ENCODE results near the gene NBEA. TPM values are rescaled to one million over a fixed set of nuclear protein-coding genes. Genes with fewer than 3 reads are reported as not detected.

NBEA gene
- total RNA-seq, 1 experiment from 2014 or later: 4.1 TPM

- Histone ChIP-seq H2AFZ (ENCODE audit: low read depth, low read length, poor library complexity, severe bottlenecking) (peak overlapping the region; percentile 54), H3K9me3 (ENCODE audit: control insufficient read depth in 1 of 2, insufficient read depth in 1 of 2, low read depth in 1 of 2, low read length in 2 of 2) (no peaks in the 10 kb centered on the region), H3K4me3 (replicated peaks in 1 of 2; ENCODE audit: low read depth in 1 of 2, low read length in 2 of 2) (no peak overlapping the region), H3K9ac (ENCODE audit: low read length) (no peak overlapping the region), H3K27ac (ENCODE audit: low read depth, low read length) (no peak overlapping the region), H3K9me2 (ENCODE audit: insufficient read depth) (no peaks in the 10 kb centered on the region), H3K27me3 (ENCODE audit: insufficient read depth, low read length) (no peaks in the 10 kb centered on the region), H4K20me1 (ENCODE audit: insufficient read depth) (no peaks in the 10 kb centered on the region), H3K4me1 (ENCODE audit: control insufficient read depth in 1 of 2, insufficient read depth in 2 of 2, low read length in 2 of 2) (peaks cover 0 to 7% of the 10 kb centered on the region in 2 experiments; a peak in 2 of 4 replicates), H3K36me3 (ENCODE audit: control insufficient read depth in 1 of 2, insufficient read depth in 2 of 2, low read length in 2 of 2) (no peaks in the 10 kb centered on the region), H3K4me2 (ENCODE audit: low read length) (peak overlapping the region; percentile 28; the same call in 1 of the 2 replicates), H3K79me2 (ENCODE audit: insufficient read depth, low read length) (no peaks in the 10 kb centered on the region)
- intact Hi-C loops (cut with micrococcal nuclease): loop anchor here (2.0 kb wide), 1 partner anchor 90 kb away; no protein-coding TSS in a partner anchor
- DNase-seq (ENCODE audit: low read depth, low spot score) (peak; percentile 40), ATAC-seq (peak; percentile 100)
- TF ChIP-seq ATF3 (IDR thresholded peaks at IDR 0.05) (no peak), CEBPB (IDR thresholded peaks at IDR 0.05; ENCODE audit: low read depth) (no peak), FOSL1 (IDR thresholded peaks at IDR 0.05; ENCODE audit: low read depth) (no peak), ZBTB33 (IDR thresholded peaks at IDR 0.05; ENCODE audit: extremely low read depth, insufficient replicate concordance, low read length) (no peak), CTCF (IDR thresholded peaks at IDR 0.05 in 2 of 3, conservative IDR thresholded peaks at IDR 0.05 in 1 of 3; ENCODE audit: borderline replicate concordance in 1 of 3, insufficient read depth in 1 of 3, low read depth in 2 of 3, low read length in 2 of 3) (peak; percentile 26 to 86 (median 79); a peak in 4 of 6 replicates), SRF (IDR thresholded peaks at IDR 0.05; ENCODE audit: low read depth) (no peak), YY1 (IDR thresholded peaks at IDR 0.05; ENCODE audit: extremely low read depth, insufficient replicate concordance, low read depth, low read length) (no peak), JUND (IDR thresholded peaks at IDR 0.05) (no peak), RAD21 (IDR thresholded peaks at IDR 0.05; ENCODE audit: low read depth) (peak; percentile 33; the same call in 1 of the 2 replicates), REST (IDR thresholded peaks at IDR 0.05; ENCODE audit: low read depth) (no peak)
- ChIA-PET CTCF (interaction anchor here (0.7 to 1.7 kb wide), 4 partner anchors 8 to 159 kb away, joined by 3 to 8 read pairs (median 3); no protein-coding TSS in a partner anchor), POLR2A (no interaction called here), RAD21 (ENCODE audit: low non-redundant PET in 1 of 2, low total read pairs in 2 of 2, uncharacterized antibody in 2 of 2, unreplicated experiment in 2 of 2) (no interaction called here)
- BruUV-seq (replicated peaks): no TSS peak
Observed at GRCh38 chr13:35630551-35631275, 688.6 kb downstream of the NBEA start.
